Measurements from ENCODE around the gene EML4. TPM values are rescaled to one million over a fixed set of nuclear protein-coding genes. Genes with fewer than 3 reads are reported as not detected.

Gene EML4
- total RNA-seq, 1 donor from 2014 or later: 167 TPM

- no peak for DNase-seq (ENCODE audit: low spot score)
- Histone ChIP-seq H3K36me3 (no peaks in the 10 kb centered on the region), H2AFZ (replicated peaks) (no peak overlapping the region), H3K9me3 (ENCODE audit: low read depth) (no peaks in the 10 kb centered on the region), H3K27ac (no peak overlapping the region), H3K4me2 (no peak overlapping the region), H3K4me3 (no peak overlapping the region), H3K9ac (no peak overlapping the region), H4K20me1 (ENCODE audit: low read depth) (peaks cover 15% of the 10 kb centered on the region), H3K79me2 (ENCODE audit: low read depth) (no peaks in the 10 kb centered on the region), H3K27me3 (peaks cover 23% of the 10 kb centered on the region), H3K4me1 (peaks cover 21% of the 10 kb centered on the region), H3F3A (ENCODE audit: low read depth) (peaks cover 26% of the 10 kb centered on the region)
- no peak overlapping the region for H3K27ac Mint-ChIP-seq
- H3K27me3 Mint-ChIP-seq (ENCODE audit: insufficient read depth, low read depth): peaks cover 8% of the 10 kb centered on the region
- TF ChIP-seq CTCF (IDR thresholded peaks at IDR 0.05): no peak
- no peaks in the 10 kb centered on the region for H3K9me3 Mint-ChIP-seq
- peaks cover 32% of the 10 kb centered on the region for H3K4me1 Mint-ChIP-seq
- no peaks in the 10 kb centered on the region for H3K36me3 Mint-ChIP-seq
- H3K4me3 Mint-ChIP-seq: no peak overlapping the region
These were observed 33.5 kb upstream of the EML4 start for GRCh38 chr2:42135381-42136312.

- TF ChIP-seq CTCF (IDR thresholded peaks at IDR 0.05) (no peak), EZH2phosphoT487 (IDR thresholded peaks at IDR 0.05) (no peak), EZH2 (IDR thresholded peaks at IDR 0.05) (no peak)
- Mint-ChIP-seq H3K27me3 (ENCODE audit: insufficient read depth, low read depth) (peaks cover 4% of the 10 kb centered on the region), H3K27ac (no peak overlapping the region), H3K4me1 (peaks cover 41% of the 10 kb centered on the region), H3K36me3 (no peaks in the 10 kb centered on the region), H3K4me3 (no peak overlapping the region), H3K9me3 (no peaks in the 10 kb centered on the region)
- Histone ChIP-seq H3K27ac (no peak overlapping the region), H2AFZ (replicated peaks) (no peak overlapping the region), H3K9me3 (ENCODE audit: low read depth) (no peaks in the 10 kb centered on the region), H3K27me3 (peaks cover 18% of the 10 kb centered on the region), H3K4me3 (no peak overlapping the region), H3F3A (ENCODE audit: low read depth) (peaks cover 35% of the 10 kb centered on the region), H3K4me1 (peaks cover 30% of the 10 kb centered on the region), H3K36me3 (no peaks in the 10 kb centered on the region), H3K79me2 (ENCODE audit: low read depth) (no peaks in the 10 kb centered on the region), H3K9ac (no peak overlapping the region), H4K20me1 (ENCODE audit: low read depth) (peaks cover 15% of the 10 kb centered on the region), H3K4me2 (no peak overlapping the region)
- DNase-seq (ENCODE audit: low spot score): no peak
These were observed 32.4 kb upstream of the EML4 start for GRCh38 chr2:42136782-42137124.

- H3K4me1 Mint-ChIP-seq: peaks cover 41% of the 10 kb centered on the region
- peak overlapping the region; percentile 43 for H3K27ac Mint-ChIP-seq
These were observed 31.9 kb upstream of the EML4 start for GRCh38 chr2:42137125-42137841.

More at GRCh38 chr2:42137125-42137841, 31.9 kb upstream of the EML4 start:
- Histone ChIP-seq H4K20me1 (ENCODE audit: low read depth) (peaks cover 15% of the 10 kb centered on the region), H3K4me1 (peaks cover 33% of the 10 kb centered on the region), H3K79me2 (ENCODE audit: low read depth) (no peaks in the 10 kb centered on the region), H3K4me2 (no peak overlapping the region), H3K9ac (no peak overlapping the region), H3K4me3 (no peak overlapping the region), H2AFZ (replicated peaks) (no peak overlapping the region), H3K27me3 (peaks cover 15% of the 10 kb centered on the region), H3K9me3 (ENCODE audit: low read depth) (no peaks in the 10 kb centered on the region), H3K27ac (no peak overlapping the region), H3F3A (ENCODE audit: low read depth) (peaks cover 38% of the 10 kb centered on the region), H3K36me3 (no peaks in the 10 kb centered on the region)
- Mint-ChIP-seq H3K27me3 (ENCODE audit: insufficient read depth, low read depth) (peaks cover 4% of the 10 kb centered on the region), H3K9me3 (no peaks in the 10 kb centered on the region), H3K4me3 (no peak overlapping the region), H3K36me3 (no peaks in the 10 kb centered on the region)
- DNase-seq (ENCODE audit: low spot score): no peak
- TF ChIP-seq EZH2phosphoT487 (IDR thresholded peaks at IDR 0.05) (no peak), EZH2 (IDR thresholded peaks at IDR 0.05) (no peak), CTCF (IDR thresholded peaks at IDR 0.05) (no peak)

All from neural progenitor cell (in vitro differentiated cells).